ENCODE measurements around the gene SH3PXD2B. TPM values are rescaled to one million over a fixed set of nuclear protein-coding genes. Genes with fewer than 3 reads are reported as not detected.

The SH3PXD2B gene
- total and polyA plus RNA-seq, 10 of the 15 experiments (the other 5 are each of a cell fraction or from before 2014, with no cell fraction given) = 0.05 to 1.6 (median 0.57) TPM

- TF ChIP-seq, protein P1, sequence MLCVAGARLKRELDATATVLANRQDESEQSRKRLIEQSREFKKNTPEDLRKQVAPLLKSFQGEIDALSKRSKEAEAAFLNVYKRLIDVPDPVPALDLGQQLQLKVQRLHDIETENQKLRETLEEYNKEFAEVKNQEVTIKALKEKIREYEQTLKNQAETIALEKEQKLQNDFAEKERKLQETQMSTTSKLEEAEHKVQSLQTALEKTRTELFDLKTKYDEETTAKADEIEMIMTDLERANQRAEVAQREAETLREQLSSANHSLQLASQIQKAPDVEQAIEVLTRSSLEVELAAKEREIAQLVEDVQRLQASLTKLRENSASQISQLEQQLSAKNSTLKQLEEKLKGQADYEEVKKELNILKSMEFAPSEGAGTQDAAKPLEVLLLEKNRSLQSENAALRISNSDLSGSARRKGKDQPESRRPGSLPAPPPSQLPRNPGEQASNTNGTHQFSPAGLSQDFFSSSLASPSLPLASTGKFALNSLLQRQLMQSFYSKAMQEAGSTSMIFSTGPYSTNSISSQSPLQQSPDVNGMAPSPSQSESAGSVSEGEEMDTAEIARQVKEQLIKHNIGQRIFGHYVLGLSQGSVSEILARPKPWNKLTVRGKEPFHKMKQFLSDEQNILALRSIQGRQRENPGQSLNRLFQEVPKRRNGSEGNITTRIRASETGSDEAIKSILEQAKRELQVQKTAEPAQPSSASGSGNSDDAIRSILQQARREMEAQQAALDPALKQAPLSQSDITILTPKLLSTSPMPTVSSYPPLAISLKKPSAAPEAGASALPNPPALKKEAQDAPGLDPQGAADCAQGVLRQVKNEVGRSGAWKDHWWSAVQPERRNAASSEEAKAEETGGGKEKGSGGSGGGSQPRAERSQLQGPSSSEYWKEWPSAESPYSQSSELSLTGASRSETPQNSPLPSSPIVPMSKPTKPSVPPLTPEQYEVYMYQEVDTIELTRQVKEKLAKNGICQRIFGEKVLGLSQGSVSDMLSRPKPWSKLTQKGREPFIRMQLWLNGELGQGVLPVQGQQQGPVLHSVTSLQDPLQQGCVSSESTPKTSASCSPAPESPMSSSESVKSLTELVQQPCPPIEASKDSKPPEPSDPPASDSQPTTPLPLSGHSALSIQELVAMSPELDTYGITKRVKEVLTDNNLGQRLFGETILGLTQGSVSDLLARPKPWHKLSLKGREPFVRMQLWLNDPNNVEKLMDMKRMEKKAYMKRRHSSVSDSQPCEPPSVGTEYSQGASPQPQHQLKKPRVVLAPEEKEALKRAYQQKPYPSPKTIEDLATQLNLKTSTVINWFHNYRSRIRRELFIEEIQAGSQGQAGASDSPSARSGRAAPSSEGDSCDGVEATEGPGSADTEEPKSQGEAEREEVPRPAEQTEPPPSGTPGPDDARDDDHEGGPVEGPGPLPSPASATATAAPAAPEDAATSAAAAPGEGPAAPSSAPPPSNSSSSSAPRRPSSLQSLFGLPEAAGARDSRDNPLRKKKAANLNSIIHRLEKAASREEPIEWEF (IDR thresholded peaks at IDR 0.05; ENCODE audit: insufficient replicate concordance, low read depth, low read length) = no peak
- TF ChIP-seq EP300 (IDR thresholded peaks at IDR 0.05; ENCODE audit: borderline replicate concordance in 1 of 2, control insufficient read depth in 1 of 2, low read depth in 2 of 2, low read length in 2 of 2) (no peak), E2F4 (IDR thresholded peaks at IDR 0.05; ENCODE audit: low read depth, low read length) (no peak), LARP7 (IDR thresholded peaks at IDR 0.05) (no peak), RELB (IDR thresholded peaks at IDR 0.05; ENCODE audit: low read depth) (no peak), ZNF24 (IDR thresholded peaks at IDR 0.05) (no peak)
These were observed 103.0 kb downstream of the SH3PXD2B start (continued) for GRCh38 chr5:172351240-172351778.

Data from GM12878 (cell line).